Neural cell (in vitro differentiated cells): ENCODE data around the gene OPN1LW. TPM values are rescaled to one million over a fixed set of nuclear protein-coding genes. Genes with fewer than 3 reads are reported as not detected.

ENCODE experiments used
- H2AFZ ChIP-seq: fragments of 200-600, 300-800 bp; sonication (generic), shearing (Covaris generic); 2 replicates; pipeline ENCODE4 v1.6.0; 2014; ENCODE audit warnings: low read depth, mild to moderate bottlenecking, antibody characterized with exemption, low read length, moderate library complexity
- H3F3A ChIP-seq: fragments of 200-600 bp; shearing (Covaris generic); 2 replicates; pipeline ENCODE4 v1.6.1; 2016; ENCODE audit warnings: mild to moderate bottlenecking, moderate library complexity, mixed read lengths, antibody characterized with exemption, low read length; ENCODE audit not compliant: insufficient read depth, poor library complexity, severe bottlenecking
- H3K27ac ChIP-seq: fragments of 200-600, 300-800 bp; sonication (generic), shearing (Covaris generic); 2 replicates; pipeline ENCODE4 v1.5.1; 2014; ENCODE audit warnings: mild to moderate bottlenecking, low read length, moderate library complexity
- H3K27me3 ChIP-seq: fragments of 300-800, 200-600 bp; sonication (generic), shearing (Covaris generic); 2 replicates; pipeline ENCODE4 v1.6.0; 2014; ENCODE audit warnings: mild to moderate bottlenecking, low read depth, low read length, moderate library complexity; ENCODE audit not compliant: insufficient read depth
- H3K36me3 ChIP-seq: fragments of 300-800, 200-600 bp; sonication (generic), shearing (Covaris generic); 2 replicates; pipeline ENCODE4 v1.5.1; 2014; ENCODE audit warnings: mild to moderate bottlenecking, antibody characterized with exemption, low read length, moderate library complexity; ENCODE audit not compliant: insufficient read depth
- H3K4me2 ChIP-seq: fragments of 300-800, 200-600 bp; sonication (generic), shearing (Covaris generic); 2 replicates; pipeline ENCODE4 v1.6.0; 2014; ENCODE audit warnings: mild to moderate bottlenecking, low read length
- H3K4me3 ChIP-seq: fragments of 300-800, 200-600 bp; sonication (generic), shearing (Covaris generic); 2 replicates; pipeline ENCODE4 v1.5.1; 2014; ENCODE audit warnings: mild to moderate bottlenecking, low read length, moderate library complexity
- H3K79me2 ChIP-seq: fragments of 200-600 bp; shearing (Covaris generic); replicated peaks from 2 replicates; pipeline ENCODE4 v1.6.0; 2014; ENCODE audit warnings: mild to moderate bottlenecking, low read length, moderate library complexity; ENCODE audit not compliant: insufficient read depth
- H3K9ac ChIP-seq: fragments of 300-800, 200-600 bp; sonication (generic), shearing (Covaris generic); 2 replicates; pipeline ENCODE4 v1.6.1; 2016; ENCODE audit warnings: mild to moderate bottlenecking, low read length, mixed read lengths
- H3K9me2 ChIP-seq: fragments of 200-600 bp; shearing (Covaris generic); 2 replicates; pipeline ENCODE4 v1.6.1; 2016; ENCODE audit warnings: mild to moderate bottlenecking, low read length, mixed read lengths; ENCODE audit not compliant: insufficient read depth
- H3K9me3 ChIP-seq: fragments of 200-600, 300-800 bp; sonication (generic), shearing (Covaris generic); 2 replicates; pipeline ENCODE4 v1.6.1; 2016; ENCODE audit warnings: mild to moderate bottlenecking, mixed run types, low read length, moderate library complexity, mixed read lengths
- H4K20me1 ChIP-seq: fragments of 200-600 bp; shearing (Covaris generic); 2 replicates; pipeline ENCODE4 v1.6.1; 2016; ENCODE audit warnings: mild to moderate bottlenecking, mixed run types; ENCODE audit not compliant: insufficient read depth
- EP300 ChIP-seq: fragments of 450-650 bp; conservative IDR thresholded peaks from 2 replicates; pipeline ENCODE4 v1.6.1; 2014; ENCODE audit warnings: antibody characterized with exemption, mild to moderate bottlenecking, moderate library complexity; ENCODE audit not compliant: poor library complexity, severe bottlenecking
- EZH2 ChIP-seq: fragments of 200-600, 300-800 bp; shearing (Covaris generic), sonication (generic); IDR thresholded peaks from 2 replicates; pipeline ENCODE4 v1.6.1; 2014; ENCODE audit warnings: antibody characterized with exemption, low read length, borderline replicate concordance, mild to moderate bottlenecking; ENCODE audit not compliant: insufficient read depth, poor library complexity, severe bottlenecking
- MXI1 ChIP-seq: fragments of 450-650 bp; conservative IDR thresholded peaks from 2 replicates; pipeline ENCODE4 v1.6.1; 2014; ENCODE audit warnings: antibody characterized with exemption, mild to moderate bottlenecking; ENCODE audit not compliant: poor library complexity, severe bottlenecking
- POLR2AphosphoS5 ChIP-seq: IDR thresholded peaks from 2 replicates; pipeline ENCODE4 v1.6.1; 2012
- RAD21 ChIP-seq: fragments of 450-650 bp; conservative IDR thresholded peaks from 2 replicates; pipeline ENCODE4 v1.6.1; 2014; ENCODE audit warnings: antibody characterized with exemption, mild to moderate bottlenecking, moderate library complexity
- REST ChIP-seq: IDR thresholded peaks from 2 replicates; pipeline ENCODE4 v1.6.1; 2012; ENCODE audit warnings: borderline replicate concordance
- SMC3 ChIP-seq: fragments of 450-650 bp; conservative IDR thresholded peaks from 2 replicates; pipeline ENCODE4 v1.6.1; 2014; ENCODE audit warnings: antibody characterized with exemption, mild to moderate bottlenecking, moderate library complexity; ENCODE audit not compliant: poor library complexity
- TAF1 ChIP-seq: IDR thresholded peaks from 2 replicates; pipeline ENCODE4 v1.6.1; 2012; ENCODE audit warnings: low read depth
- polyA plus RNA-seq: library from polyadenylated mRNA; depleted of rRNA; stranded (reverse); fragments of >200 nt; gene quantifications from 2 replicates; pipeline ENCODE4 v1.2.3, GENCODE V29; 2014
- TF ChIP-seq, protein P1 (sequence below): fragments of 450-650 bp; IDR thresholded peaks from 2 replicates; pipeline ENCODE4 v1.5.1; 2014; ENCODE audit warnings: antibody characterized with exemption, mild to moderate bottlenecking, moderate library complexity; ENCODE audit not compliant: poor library complexity, severe bottlenecking

The OPN1LW gene
- polyA plus RNA-seq, 1 donor from 2014 or later = not detected

DNA sequence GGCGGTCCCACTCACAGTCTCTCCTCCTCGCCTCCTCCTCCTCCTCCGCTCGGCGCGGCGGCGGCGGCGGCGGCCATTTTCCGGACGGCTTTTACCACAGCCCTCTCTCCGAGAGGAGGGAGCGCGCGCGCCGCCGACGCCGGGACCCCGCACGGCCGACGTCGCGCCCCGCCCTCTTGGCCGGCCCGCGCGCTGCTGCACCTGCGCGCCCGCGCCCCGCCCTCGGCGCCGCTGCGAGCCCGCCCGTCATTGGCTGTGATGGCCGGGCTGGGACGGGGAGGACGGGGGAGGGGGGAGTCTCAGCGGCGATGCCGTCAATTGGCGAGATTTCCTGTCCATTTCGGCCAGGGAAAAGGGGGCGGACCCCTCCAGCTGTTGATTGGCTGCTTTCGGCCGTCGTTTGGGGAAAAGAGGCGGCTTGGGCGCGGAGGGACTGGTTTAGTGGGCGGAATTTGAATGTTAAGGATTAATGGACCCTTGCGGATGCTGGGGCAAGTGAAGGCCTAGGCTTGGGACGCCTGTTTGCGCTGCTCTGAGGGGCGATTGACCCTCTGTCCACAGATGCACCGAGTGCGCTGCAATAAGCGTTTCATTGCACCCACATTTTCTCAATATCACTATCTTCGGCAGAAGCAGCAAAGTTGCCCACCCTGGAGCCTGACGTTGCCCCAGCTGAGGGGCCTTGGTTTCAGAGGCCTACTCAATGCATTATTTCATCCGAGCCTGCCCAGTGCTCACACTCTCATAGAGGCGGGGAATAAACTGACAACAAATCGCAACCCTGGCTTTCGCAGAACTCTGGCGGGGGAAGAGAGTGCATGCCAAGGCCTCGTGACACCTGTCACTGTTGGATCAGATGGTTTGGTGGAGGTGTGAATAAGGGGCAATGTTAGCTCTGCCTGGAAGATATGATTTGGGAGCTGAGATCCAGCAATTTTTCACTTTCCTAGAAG is 46.2 kb upstream of the OPN1LW start, which contains the start of gene MECP2:
Gene MECP2, minus strand, starts transcription at position 129 of the 953 bp plus-strand sequence.
- no peaks in the 10 kb centered on the region for H3K9me3 ChIP-seq
- H2AFZ ChIP-seq = peak within 1 kb of the TSS; percentile 56
- H3K36me3 ChIP-seq = no peaks in the 10 kb centered on the region
- peak within 1 kb of the TSS; percentile 85 for H3K27ac ChIP-seq
- no peaks in the 10 kb centered on the region for H3K9me2 ChIP-seq
- H3F3A ChIP-seq = no peaks in the 10 kb centered on the region
- no peaks in the 10 kb centered on the region for H4K20me1 ChIP-seq
- TF ChIP-seq POLR2AphosphoS5 (peak; percentile 50), REST (no peak)
- H3K9ac ChIP-seq = peak within 1 kb of the TSS; percentile 74
- H3K27me3 ChIP-seq = no peaks in the 10 kb centered on the region
- peak within 1 kb of the TSS; percentile 73 for H3K4me2 ChIP-seq
- H3K79me2 ChIP-seq = peaks cover 33% of the 10 kb centered on the region
- H3K4me3 ChIP-seq = peak within 1 kb of the TSS; percentile 76

GRCh38 chrX:154098551-154098950 is 45.5 kb upstream of the OPN1LW start:
- Histone ChIP-seq H3K27me3 (no peaks in the 10 kb centered on the region), H3K27ac (peak overlapping the region; percentile 83), H3K4me2 (no peak overlapping the region), H3K4me3 (peak overlapping the region; percentile 62), H2AFZ (no peak overlapping the region), H3K79me2 (peaks cover 29% of the 10 kb centered on the region), H3F3A (no peaks in the 10 kb centered on the region), H4K20me1 (no peaks in the 10 kb centered on the region), H3K9me3 (no peaks in the 10 kb centered on the region), H3K9ac (peak overlapping the region; percentile 65), H3K36me3 (no peaks in the 10 kb centered on the region), H3K9me2 (no peaks in the 10 kb centered on the region)
- TF ChIP-seq EZH2 = no peak
- TF ChIP-seq SMC3 = no peak
- no peak for TF ChIP-seq REST
- no peak for TF ChIP-seq RAD21
- TF ChIP-seq, protein P1, sequence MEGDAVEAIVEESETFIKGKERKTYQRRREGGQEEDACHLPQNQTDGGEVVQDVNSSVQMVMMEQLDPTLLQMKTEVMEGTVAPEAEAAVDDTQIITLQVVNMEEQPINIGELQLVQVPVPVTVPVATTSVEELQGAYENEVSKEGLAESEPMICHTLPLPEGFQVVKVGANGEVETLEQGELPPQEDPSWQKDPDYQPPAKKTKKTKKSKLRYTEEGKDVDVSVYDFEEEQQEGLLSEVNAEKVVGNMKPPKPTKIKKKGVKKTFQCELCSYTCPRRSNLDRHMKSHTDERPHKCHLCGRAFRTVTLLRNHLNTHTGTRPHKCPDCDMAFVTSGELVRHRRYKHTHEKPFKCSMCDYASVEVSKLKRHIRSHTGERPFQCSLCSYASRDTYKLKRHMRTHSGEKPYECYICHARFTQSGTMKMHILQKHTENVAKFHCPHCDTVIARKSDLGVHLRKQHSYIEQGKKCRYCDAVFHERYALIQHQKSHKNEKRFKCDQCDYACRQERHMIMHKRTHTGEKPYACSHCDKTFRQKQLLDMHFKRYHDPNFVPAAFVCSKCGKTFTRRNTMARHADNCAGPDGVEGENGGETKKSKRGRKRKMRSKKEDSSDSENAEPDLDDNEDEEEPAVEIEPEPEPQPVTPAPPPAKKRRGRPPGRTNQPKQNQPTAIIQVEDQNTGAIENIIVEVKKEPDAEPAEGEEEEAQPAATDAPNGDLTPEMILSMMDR = no peak
- no peak for TF ChIP-seq EP300
- no peak for TF ChIP-seq MXI1
- TF ChIP-seq POLR2AphosphoS5 = no peak
- no peak for TF ChIP-seq TAF1
